ENCODE data around the gene TRIM29. TPM values are rescaled to one million over a fixed set of nuclear protein-coding genes. Genes with fewer than 3 reads are reported as not detected.
A peak's percentile ranks its signal among the peaks of the same experiment; 100 is the strongest.
"Not testable (repeated sequence)": the region's sequence is repeated elsewhere in the genome, so short reads cannot be mapped to it uniquely, and the experiment has no call there.

TRIM29 gene
- total and polyA plus RNA-seq, 2 donors (not counting 1 experiment from before 2014, with no cell fraction given) = not detected

- H3K27me3 ChIP-seq (ENCODE audit: control insufficient read depth, insufficient read depth, low read length) = no peaks in the 10 kb centered on the region
These were observed 43.6 kb upstream of the TRIM29 start for GRCh38 chr11:120181376-120181975.

GRCh38 chr11:120180551-120181232, 42.8 kb upstream of the TRIM29 start:
- Histone ChIP-seq H3K4me3 (replicated peaks in 1 of 4; ENCODE audit: control extremely low read depth in 1 of 4, insufficient read depth in 1 of 4, low read depth in 3 of 4, low read length in 4 of 4) (no peak overlapping the region), H3K79me2 (ENCODE audit: control insufficient read depth, insufficient read depth, low read length) (no peaks in the 10 kb centered on the region), H3K27me3 (ENCODE audit: control insufficient read depth, insufficient read depth, low read length) (peaks cover under 1% of the 10 kb centered on the region), H3K4me2 (ENCODE audit: extremely low read depth, insufficient read depth, low read length) (no peak overlapping the region), H3K9ac (ENCODE audit: insufficient read depth, low read length) (no peak overlapping the region), H4K20me1 (ENCODE audit: control insufficient read depth, extremely low read depth, insufficient read depth, low read length) (no peaks in the 10 kb centered on the region), H2AFZ (ENCODE audit: low read length) (no peak overlapping the region), H3K36me3 (ENCODE audit: control insufficient read depth, insufficient read depth, low read length) (no peaks in the 10 kb centered on the region), H3K27ac (ENCODE audit: insufficient read depth, low read length) (no peak overlapping the region), H3K9me3 (ENCODE audit: control insufficient read depth, insufficient read depth, low read depth, low read length) (no peaks in the 10 kb centered on the region), H3K4me1 (ENCODE audit: control insufficient read depth, extremely low read depth, insufficient read depth, low read length) (peaks cover 12% of the 10 kb centered on the region)
- TF ChIP-seq, protein P1, sequence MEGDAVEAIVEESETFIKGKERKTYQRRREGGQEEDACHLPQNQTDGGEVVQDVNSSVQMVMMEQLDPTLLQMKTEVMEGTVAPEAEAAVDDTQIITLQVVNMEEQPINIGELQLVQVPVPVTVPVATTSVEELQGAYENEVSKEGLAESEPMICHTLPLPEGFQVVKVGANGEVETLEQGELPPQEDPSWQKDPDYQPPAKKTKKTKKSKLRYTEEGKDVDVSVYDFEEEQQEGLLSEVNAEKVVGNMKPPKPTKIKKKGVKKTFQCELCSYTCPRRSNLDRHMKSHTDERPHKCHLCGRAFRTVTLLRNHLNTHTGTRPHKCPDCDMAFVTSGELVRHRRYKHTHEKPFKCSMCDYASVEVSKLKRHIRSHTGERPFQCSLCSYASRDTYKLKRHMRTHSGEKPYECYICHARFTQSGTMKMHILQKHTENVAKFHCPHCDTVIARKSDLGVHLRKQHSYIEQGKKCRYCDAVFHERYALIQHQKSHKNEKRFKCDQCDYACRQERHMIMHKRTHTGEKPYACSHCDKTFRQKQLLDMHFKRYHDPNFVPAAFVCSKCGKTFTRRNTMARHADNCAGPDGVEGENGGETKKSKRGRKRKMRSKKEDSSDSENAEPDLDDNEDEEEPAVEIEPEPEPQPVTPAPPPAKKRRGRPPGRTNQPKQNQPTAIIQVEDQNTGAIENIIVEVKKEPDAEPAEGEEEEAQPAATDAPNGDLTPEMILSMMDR (conservative IDR thresholded peaks at IDR 0.05 in 1 of 2, IDR thresholded peaks at IDR 0.05 in 1 of 2; ENCODE audit: low read depth in 1 of 2, low read length in 2 of 2) = peak in 1 of 2 donors; percentile 17
- TF ChIP-seq EZH2 (IDR thresholded peaks at IDR 0.05; ENCODE audit: low read length, missing control alignments) = no peak
- peak; percentile 19 to 85 for DNase-seq (ENCODE audit: low read depth in 2 of 2)

More at GRCh38 chr11:120181376-120181975, 43.6 kb upstream of the TRIM29 start:
- H3K4me1 ChIP-seq (ENCODE audit: control insufficient read depth, extremely low read depth, insufficient read depth, low read length) = peaks cover 18% of the 10 kb centered on the region
- no peak for DNase-seq (ENCODE audit: low read depth in 2 of 2)
- H3K79me2 ChIP-seq (ENCODE audit: control insufficient read depth, insufficient read depth, low read length) = no peaks in the 10 kb centered on the region
- H3K36me3 ChIP-seq (ENCODE audit: control insufficient read depth, insufficient read depth, low read length) = no peaks in the 10 kb centered on the region
- H3K9me3 ChIP-seq (ENCODE audit: control insufficient read depth, insufficient read depth, low read depth, low read length) = no peaks in the 10 kb centered on the region
- no peak overlapping the region for H3K9ac ChIP-seq (ENCODE audit: insufficient read depth, low read length)
- no peak overlapping the region for H2AFZ ChIP-seq (ENCODE audit: low read length)
- no peak overlapping the region for H3K4me3 ChIP-seq (replicated peaks in 1 of 4; ENCODE audit: control extremely low read depth in 1 of 4, insufficient read depth in 1 of 4, low read depth in 3 of 4, low read length in 4 of 4)
- H3K27ac ChIP-seq (ENCODE audit: insufficient read depth, low read length) = no peak overlapping the region
- no peaks in the 10 kb centered on the region for H4K20me1 ChIP-seq (ENCODE audit: control insufficient read depth, extremely low read depth, insufficient read depth, low read length)
- TF ChIP-seq, protein P1 (conservative IDR thresholded peaks at IDR 0.05 in 1 of 2, IDR thresholded peaks at IDR 0.05 in 1 of 2; ENCODE audit: low read depth in 1 of 2, low read length in 2 of 2) = no peak
- no peak for TF ChIP-seq EZH2 (IDR thresholded peaks at IDR 0.05; ENCODE audit: low read length, missing control alignments)
- H3K4me2 ChIP-seq (ENCODE audit: extremely low read depth, insufficient read depth, low read length) = no peak overlapping the region

DNA sequence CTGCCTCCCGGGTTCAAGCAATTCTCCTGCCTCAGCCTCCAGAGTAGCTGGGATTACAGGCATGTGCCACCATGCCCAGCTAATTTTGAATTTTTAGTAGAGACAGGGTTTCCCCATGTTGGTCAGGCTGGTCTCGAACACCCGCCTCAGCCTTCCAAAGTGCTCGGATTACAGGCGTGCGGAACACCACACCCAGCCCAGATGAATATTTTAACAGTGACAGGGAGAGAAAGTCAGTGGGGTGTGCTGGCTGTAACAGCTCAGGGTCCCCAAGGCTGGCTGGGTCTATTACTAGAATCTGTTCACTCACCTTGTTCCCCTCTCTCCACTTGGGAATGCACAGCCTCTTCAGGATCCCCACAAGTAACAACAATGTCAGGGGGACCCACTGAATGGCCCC, 42.1 kb upstream of the TRIM29 start:
- H3K4me1 ChIP-seq (ENCODE audit: control insufficient read depth, extremely low read depth, insufficient read depth, low read length) = peaks cover 10% of the 10 kb centered on the region
- not testable (repeated sequence) for H3K27ac ChIP-seq (ENCODE audit: insufficient read depth, low read length); H3K79me2 ChIP-seq (ENCODE audit: control insufficient read depth, insufficient read depth, low read length); H4K20me1 ChIP-seq (ENCODE audit: control insufficient read depth, extremely low read depth, insufficient read depth, low read length); H3K4me2 ChIP-seq (ENCODE audit: extremely low read depth, insufficient read depth, low read length); H3K36me3 ChIP-seq (ENCODE audit: control insufficient read depth, insufficient read depth, low read length); H3K4me3 ChIP-seq (replicated peaks in 1 of 4; ENCODE audit: control extremely low read depth in 1 of 4, insufficient read depth in 1 of 4, low read depth in 3 of 4, low read length in 4 of 4); DNase-seq (ENCODE audit: low read depth in 2 of 2); H3K9me3 ChIP-seq (ENCODE audit: control insufficient read depth, insufficient read depth, low read depth, low read length); H3K27me3 ChIP-seq (ENCODE audit: control insufficient read depth, insufficient read depth, low read length); H2AFZ ChIP-seq (ENCODE audit: low read length); H3K9ac ChIP-seq (ENCODE audit: insufficient read depth, low read length)
